Neutrophil (primary cell): Measurements from ENCODE around the gene TOPAZ1.

Experiments used
- H3K27ac ChIP-seq: fragments of 200-600 bp; sonication (generic); 2 replicates; pipeline ENCODE4 v1.5.1; 2016; ENCODE audit warnings: mild to moderate bottlenecking, moderate library complexity
- H3K27me3 ChIP-seq: fragments of 200-600 bp; sonication (generic); 2 replicates; pipeline ENCODE4 v1.6.0; 2016; ENCODE audit warnings: mild to moderate bottlenecking
- H3K36me3 ChIP-seq: fragments of 200-600 bp; sonication (generic); 2 replicates; pipeline ENCODE4 v1.5.1; 2017
- H3K4me1 ChIP-seq, 2 experiments: fragments of 200-600 bp in 1 of 2; sonication (generic) in 1 of 2; 1 replicate in 1 of 2; 2 replicates in 1 of 2; pipeline versions ENCODE4 v1.5.1 to v1.6.1; 2013 to 2016; ENCODE audit warnings: low read depth in 1 of 2, low read length in 1 of 2, mild to moderate bottlenecking in 1 of 2, moderate library complexity in 1 of 2; ENCODE audit not compliant: control insufficient read depth in 1 of 2, insufficient read depth in 1 of 2
- H3K4me3 ChIP-seq, 2 experiments: fragments of 200-600 bp in 1 of 2; sonication (generic) in 1 of 2; 1 replicate in 1 of 2; 2 replicates in 1 of 2; pipeline ENCODE4 v1.5.1; 2013 to 2016; ENCODE audit warnings: low read depth in 1 of 2, low read length in 1 of 2, mild to moderate bottlenecking in 1 of 2, moderate library complexity in 1 of 2
- H3K9me3 ChIP-seq: fragments of 200-600 bp; sonication (generic); 2 replicates; pipeline ENCODE4 v1.5.1; 2016
- TF ChIP-seq, protein P1 (sequence below): fragments of 200-600 bp; sonication (generic); IDR thresholded peaks from 2 replicates; pipeline ENCODE4 v1.5.1; 2016; ENCODE audit warnings: antibody characterized with exemption

The TOPAZ1 gene

DNA sequence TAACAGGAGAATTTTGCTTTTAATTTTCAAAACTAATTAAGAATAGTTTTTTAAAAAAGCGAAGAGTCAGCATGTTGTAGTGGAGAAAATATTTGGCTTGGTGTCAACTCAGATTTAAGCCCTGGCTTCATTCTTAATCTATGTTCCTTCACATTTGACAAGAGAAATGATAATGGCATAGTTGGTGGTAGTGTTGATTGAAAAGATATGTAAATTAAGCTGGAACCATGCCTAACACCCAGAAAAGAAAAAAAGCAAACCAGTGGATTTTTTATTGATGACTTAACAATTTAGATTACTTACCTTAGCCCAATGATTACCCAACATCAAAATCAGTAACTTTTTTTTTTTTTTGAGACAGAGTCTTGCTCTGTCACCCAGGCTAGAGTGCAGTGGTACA lies 124.3 kb downstream of the TOPAZ1 start:
- TF ChIP-seq, protein P1, sequence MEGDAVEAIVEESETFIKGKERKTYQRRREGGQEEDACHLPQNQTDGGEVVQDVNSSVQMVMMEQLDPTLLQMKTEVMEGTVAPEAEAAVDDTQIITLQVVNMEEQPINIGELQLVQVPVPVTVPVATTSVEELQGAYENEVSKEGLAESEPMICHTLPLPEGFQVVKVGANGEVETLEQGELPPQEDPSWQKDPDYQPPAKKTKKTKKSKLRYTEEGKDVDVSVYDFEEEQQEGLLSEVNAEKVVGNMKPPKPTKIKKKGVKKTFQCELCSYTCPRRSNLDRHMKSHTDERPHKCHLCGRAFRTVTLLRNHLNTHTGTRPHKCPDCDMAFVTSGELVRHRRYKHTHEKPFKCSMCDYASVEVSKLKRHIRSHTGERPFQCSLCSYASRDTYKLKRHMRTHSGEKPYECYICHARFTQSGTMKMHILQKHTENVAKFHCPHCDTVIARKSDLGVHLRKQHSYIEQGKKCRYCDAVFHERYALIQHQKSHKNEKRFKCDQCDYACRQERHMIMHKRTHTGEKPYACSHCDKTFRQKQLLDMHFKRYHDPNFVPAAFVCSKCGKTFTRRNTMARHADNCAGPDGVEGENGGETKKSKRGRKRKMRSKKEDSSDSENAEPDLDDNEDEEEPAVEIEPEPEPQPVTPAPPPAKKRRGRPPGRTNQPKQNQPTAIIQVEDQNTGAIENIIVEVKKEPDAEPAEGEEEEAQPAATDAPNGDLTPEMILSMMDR, result no peak
- Histone ChIP-seq H3K27me3 (no peaks in the 10 kb centered on the region), H3K36me3 (peaks cover 45% of the 10 kb centered on the region), H3K4me1 (no peaks in the 10 kb centered on the region), H3K27ac (no peak overlapping the region), H3K9me3 (no peaks in the 10 kb centered on the region), H3K4me3 (no peak overlapping the region)

DNA sequence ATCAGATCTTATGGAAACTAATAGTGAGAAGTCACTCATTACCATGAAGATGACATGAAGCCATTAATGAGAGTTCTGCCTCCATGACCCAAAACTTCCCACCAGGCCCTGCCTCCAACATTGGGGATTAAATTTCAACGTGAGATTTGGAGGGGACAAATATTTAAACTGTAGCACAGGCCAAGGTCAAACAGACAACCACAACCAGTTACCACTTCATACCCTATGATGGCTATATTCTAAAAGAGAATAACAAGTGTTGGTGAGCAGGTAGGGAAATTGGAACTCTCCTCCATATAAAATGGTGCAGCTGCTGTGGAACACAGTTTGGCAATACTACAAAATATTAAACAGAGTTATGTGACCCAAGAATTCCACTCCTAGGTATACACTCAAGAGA lies 133.8 kb downstream of the TOPAZ1 start:
- H3K9me3 ChIP-seq, result no peaks in the 10 kb centered on the region
- H3K27ac ChIP-seq, result no peak overlapping the region
- H3K4me1 ChIP-seq, result no peaks in the 10 kb centered on the region
- TF ChIP-seq, protein P1, result no peak
- H3K27me3 ChIP-seq, result no peaks in the 10 kb centered on the region
- no peak overlapping the region for H3K4me3 ChIP-seq
- H3K36me3 ChIP-seq, result peaks cover 21% of the 10 kb centered on the region
